GM10847 (cell line): ENCODE data around the gene UMAD1.

Source experiments
- POLR2A ChIP-seq: IDR thresholded peaks from 2 replicates; pipeline ENCODE4 v1.6.1; 2011; ENCODE audit not compliant: insufficient read length; ENCODE audit errors: extremely low read depth

Gene UMAD1

GRCh38 chr7:7841027-7841426, 200.5 kb downstream of the UMAD1 start:
- no peak for TF ChIP-seq POLR2A

GRCh38 chr7:7843240-7843639, 202.7 kb downstream of the UMAD1 start:
- TF ChIP-seq POLR2A: no peak

- TF ChIP-seq POLR2A: no peak
Measured at GRCh38 chr7:7843972-7844371, 203.4 kb downstream of the UMAD1 start.

GRCh38 chr7:7848246-7848645, 207.7 kb downstream of the UMAD1 start:
- TF ChIP-seq POLR2A: no peak

- no peak for TF ChIP-seq POLR2A
Measured at GRCh38 chr7:7848892-7849291, 208.3 kb downstream of the UMAD1 start.

GRCh38 chr7:7850150-7850549, 209.6 kb downstream of the UMAD1 start:
- TF ChIP-seq POLR2A: no peak

GRCh38 chr7:7851381-7851780, 210.8 kb downstream of the UMAD1 start:
- TF ChIP-seq POLR2A: no peak

GRCh38 chr7:7851991-7852390, 211.4 kb downstream of the UMAD1 start:
- no peak for TF ChIP-seq POLR2A

- no peak for TF ChIP-seq POLR2A
Measured at GRCh38 chr7:7857143-7857583, 216.6 kb downstream of the UMAD1 start.

- TF ChIP-seq POLR2A: no peak
Measured at GRCh38 chr7:7858559-7858958, 218.0 kb downstream of the UMAD1 start.

- no peak for TF ChIP-seq POLR2A
Measured at GRCh38 chr7:7859411-7859810, 218.9 kb downstream of the UMAD1 start.

GRCh38 chr7:7861211-7861633, 220.7 kb downstream of the UMAD1 start:
- no peak for TF ChIP-seq POLR2A

GRCh38 chr7:7862393-7862792, 221.8 kb downstream of the UMAD1 start:
- no peak for TF ChIP-seq POLR2A

- no peak for TF ChIP-seq POLR2A
Measured at GRCh38 chr7:7867846-7868571, 227.5 kb downstream of the UMAD1 start.

- TF ChIP-seq POLR2A: no peak
Measured at GRCh38 chr7:7868572-7868899, 228.0 kb downstream of the UMAD1 start.

GRCh38 chr7:7869036-7869435, 228.5 kb downstream of the UMAD1 start:
- no peak for TF ChIP-seq POLR2A

GRCh38 chr7:7869651-7870050, 229.1 kb downstream of the UMAD1 start:
- TF ChIP-seq POLR2A: no peak

GRCh38 chr7:7870555-7870954, 230.0 kb downstream of the UMAD1 start:
- TF ChIP-seq POLR2A: no peak

GRCh38 chr7:7876419-7876818, 235.9 kb downstream of the UMAD1 start:
- TF ChIP-seq POLR2A: no peak
